WERI-Rb-1 (cell line): Measurements from ENCODE around the gene PDS5B.

ENCODE experiments used
- DNase-seq: peaks from one replicate; pipeline ENCODE4 v3.0.0-alpha.2; 2020
- H3K27ac ChIP-seq: fragments of 250-450 bp; sonication (Bioruptor Pico); 2 replicates; pipeline ENCODE4 v1.5.1; 2020; ENCODE audit warnings: mild to moderate bottlenecking, moderate library complexity
- H3K27me3 ChIP-seq: fragments of 250-450 bp; sonication (Bioruptor Pico); 2 replicates; pipeline ENCODE4 v1.5.1; 2021; ENCODE audit warnings: mild to moderate bottlenecking, low read depth, moderate library complexity; ENCODE audit not compliant: insufficient read depth, severe bottlenecking
- H3K36me3 ChIP-seq: fragments of 250-450 bp; sonication (Bioruptor Pico); 2 replicates; pipeline ENCODE4 v1.5.1; 2020; ENCODE audit warnings: mild to moderate bottlenecking, moderate library complexity
- H3K4me3 ChIP-seq: 2 replicates; pipeline ENCODE4 v1.5.1; 2011; ENCODE audit warnings: low read depth, mild to moderate bottlenecking, control low read depth, low read length
- H3K9me3 ChIP-seq: fragments of 250-450 bp; sonication (Bioruptor Pico); 2 replicates; pipeline ENCODE4 v1.5.1; 2021; ENCODE audit warnings: mild to moderate bottlenecking, moderate library complexity; ENCODE audit not compliant: severe bottlenecking
- TF ChIP-seq, protein P1 (sequence below): IDR thresholded peaks from 2 replicates; pipeline ENCODE4 v1.5.1; 2011; ENCODE audit warnings: low read depth, mild to moderate bottlenecking, control low read depth, inconsistent platforms, low read length

Gene PDS5B

GRCh38 chr13:32642858-32643257 is 56.6 kb downstream of the PDS5B start:
- H3K4me3 ChIP-seq = no peak overlapping the region
- TF ChIP-seq, protein P1, sequence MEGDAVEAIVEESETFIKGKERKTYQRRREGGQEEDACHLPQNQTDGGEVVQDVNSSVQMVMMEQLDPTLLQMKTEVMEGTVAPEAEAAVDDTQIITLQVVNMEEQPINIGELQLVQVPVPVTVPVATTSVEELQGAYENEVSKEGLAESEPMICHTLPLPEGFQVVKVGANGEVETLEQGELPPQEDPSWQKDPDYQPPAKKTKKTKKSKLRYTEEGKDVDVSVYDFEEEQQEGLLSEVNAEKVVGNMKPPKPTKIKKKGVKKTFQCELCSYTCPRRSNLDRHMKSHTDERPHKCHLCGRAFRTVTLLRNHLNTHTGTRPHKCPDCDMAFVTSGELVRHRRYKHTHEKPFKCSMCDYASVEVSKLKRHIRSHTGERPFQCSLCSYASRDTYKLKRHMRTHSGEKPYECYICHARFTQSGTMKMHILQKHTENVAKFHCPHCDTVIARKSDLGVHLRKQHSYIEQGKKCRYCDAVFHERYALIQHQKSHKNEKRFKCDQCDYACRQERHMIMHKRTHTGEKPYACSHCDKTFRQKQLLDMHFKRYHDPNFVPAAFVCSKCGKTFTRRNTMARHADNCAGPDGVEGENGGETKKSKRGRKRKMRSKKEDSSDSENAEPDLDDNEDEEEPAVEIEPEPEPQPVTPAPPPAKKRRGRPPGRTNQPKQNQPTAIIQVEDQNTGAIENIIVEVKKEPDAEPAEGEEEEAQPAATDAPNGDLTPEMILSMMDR = no peak
- H3K27me3 ChIP-seq = no peaks in the 10 kb centered on the region
- no peaks in the 10 kb centered on the region for H3K9me3 ChIP-seq
- no peaks in the 10 kb centered on the region for H3K36me3 ChIP-seq
- no peak for DNase-seq
- H3K27ac ChIP-seq = no peak overlapping the region

GRCh38 chr13:32645854-32646253 is 59.6 kb downstream of the PDS5B start:
- no peaks in the 10 kb centered on the region for H3K27me3 ChIP-seq
- no peak overlapping the region for H3K27ac ChIP-seq
- H3K9me3 ChIP-seq = no peaks in the 10 kb centered on the region
- no peak for DNase-seq
- H3K4me3 ChIP-seq = no peak overlapping the region
- TF ChIP-seq, protein P1 = no peak
- H3K36me3 ChIP-seq = no peaks in the 10 kb centered on the region

DNA sequence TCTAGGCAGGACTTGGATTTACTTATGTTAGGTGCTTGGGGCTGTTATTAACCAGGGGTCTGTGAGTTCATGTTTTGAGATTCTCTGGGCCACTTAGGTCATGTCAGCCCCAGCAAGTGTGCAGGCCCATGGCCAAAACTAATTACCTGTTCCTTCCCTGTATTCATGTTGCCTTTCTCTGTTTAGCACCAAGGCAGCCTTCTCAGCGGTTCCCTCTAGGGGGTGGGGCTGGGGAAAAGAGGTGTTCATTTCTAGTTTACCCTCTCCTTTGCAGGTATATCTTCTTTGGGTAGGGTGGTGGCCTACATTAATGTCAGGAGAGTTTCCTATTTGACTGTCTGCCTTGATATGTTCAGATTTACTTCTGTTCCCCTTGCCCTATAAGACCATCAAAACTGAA is 61.7 kb downstream of the PDS5B start:
- Histone ChIP-seq H3K27ac (no peak overlapping the region), H3K36me3 (peaks cover 2% of the 10 kb centered on the region), H3K27me3 (no peaks in the 10 kb centered on the region), H3K9me3 (no peaks in the 10 kb centered on the region), H3K4me3 (no peak overlapping the region)
- TF ChIP-seq, protein P1 = no peak
- no peak for DNase-seq

DNA sequence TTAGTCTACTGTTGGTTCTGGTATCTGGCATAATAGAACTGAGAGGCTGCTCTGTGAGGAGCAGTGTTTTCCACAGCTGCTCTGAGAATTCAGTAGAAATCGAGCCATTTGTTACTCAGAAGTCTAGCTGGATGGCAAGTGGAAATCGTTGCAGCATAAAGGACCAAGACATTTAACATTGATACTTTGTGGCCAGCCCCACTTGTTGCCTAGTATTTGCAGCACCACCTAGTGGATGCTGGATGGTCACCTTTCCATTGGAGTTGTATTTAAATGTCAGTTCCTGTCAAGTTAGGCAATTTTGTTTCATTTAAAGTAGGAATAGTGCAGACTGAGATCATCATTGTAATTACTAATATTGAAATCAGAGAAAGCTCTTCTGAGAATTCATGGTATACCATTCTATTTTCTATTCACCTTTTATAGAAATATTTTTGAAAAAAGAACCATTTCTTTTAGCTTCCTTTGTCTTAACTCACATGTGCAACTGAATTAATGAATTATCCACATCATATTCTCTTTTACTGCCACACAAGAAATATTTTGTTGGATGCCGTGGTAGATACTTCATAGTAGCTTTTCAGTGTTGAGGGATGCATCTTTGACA is 64.6 kb downstream of the PDS5B start:
- TF ChIP-seq, protein P1 = peak; percentile 72
- Histone ChIP-seq H3K27me3 (no peaks in the 10 kb centered on the region), H3K9me3 (peaks cover under 1% of the 10 kb centered on the region), H3K27ac (no peak overlapping the region), H3K4me3 (no peak overlapping the region), H3K36me3 (peaks cover 13% of the 10 kb centered on the region)
- peak; percentile 43 for DNase-seq

- H3K36me3 ChIP-seq = peaks cover 19% of the 10 kb centered on the region
- H3K27ac ChIP-seq = no peak overlapping the region
- H3K9me3 ChIP-seq = peaks cover 3% of the 10 kb centered on the region
- no peak for DNase-seq
- no peaks in the 10 kb centered on the region for H3K27me3 ChIP-seq
- TF ChIP-seq, protein P1 = no peak
- H3K4me3 ChIP-seq = no peak overlapping the region
Observed at GRCh38 chr13:32657309-32657708, 71.1 kb downstream of the PDS5B start.

DNA sequence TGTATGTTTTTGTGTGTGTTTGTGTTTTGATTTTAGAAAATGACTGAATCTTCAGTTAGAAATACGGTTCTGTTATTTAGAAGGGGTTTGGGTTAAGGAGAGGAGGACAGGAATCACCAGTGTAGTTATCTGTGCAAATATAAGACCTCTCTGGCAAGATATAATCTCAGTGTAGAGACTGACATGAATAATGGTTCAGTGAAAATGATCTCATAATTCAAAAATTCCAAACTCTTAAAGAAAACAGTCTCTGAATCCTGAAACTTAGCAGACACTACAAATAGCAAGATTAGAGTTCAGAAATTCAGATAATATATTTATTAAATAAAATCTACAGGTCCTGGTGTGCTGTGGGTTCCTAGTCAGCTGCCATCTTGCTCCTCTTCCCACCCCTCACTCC is 73.5 kb downstream of the PDS5B start:
- H3K9me3 ChIP-seq = peaks cover 3% of the 10 kb centered on the region
- H3K36me3 ChIP-seq = peaks cover 13% of the 10 kb centered on the region
- no peaks in the 10 kb centered on the region for H3K27me3 ChIP-seq
- no peak for DNase-seq
- H3K27ac ChIP-seq = no peak overlapping the region
- no peak overlapping the region for H3K4me3 ChIP-seq
- TF ChIP-seq, protein P1 = no peak
